ENCODE measurements around the gene CCDC174.

The CCDC174 gene

DNA sequence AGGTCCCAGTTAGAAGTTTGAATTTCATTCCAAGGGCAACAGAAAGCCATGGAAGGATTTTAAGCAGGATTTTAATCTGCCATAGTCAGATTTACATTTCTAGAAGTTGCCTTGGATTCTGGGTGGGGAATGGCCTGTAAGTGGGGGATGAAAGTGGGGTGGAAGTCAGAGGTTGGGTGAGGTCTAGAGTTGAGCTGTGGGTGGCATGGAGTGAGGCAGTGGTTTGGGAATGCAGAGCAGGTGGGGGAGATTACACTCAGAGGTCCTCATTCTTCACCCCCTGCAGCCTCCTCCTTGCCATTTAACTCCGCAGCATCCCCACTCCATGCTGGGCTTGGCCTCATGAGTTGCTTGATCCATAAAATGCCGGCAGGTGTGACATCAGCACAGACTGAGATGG is 32.0 kb upstream of the CCDC174 start:
- Mint-ChIP-seq H3K27me3 (peaks cover 46% of the 10 kb centered on the region), H3K36me3 (no peaks in the 10 kb centered on the region), H3K4me1 (no peaks in the 10 kb centered on the region), H3K4me3 (no peak overlapping the region), H3K27ac (no peak overlapping the region), H3K9me3 (no peaks in the 10 kb centered on the region)
- no peak for ATAC-seq

DNA sequence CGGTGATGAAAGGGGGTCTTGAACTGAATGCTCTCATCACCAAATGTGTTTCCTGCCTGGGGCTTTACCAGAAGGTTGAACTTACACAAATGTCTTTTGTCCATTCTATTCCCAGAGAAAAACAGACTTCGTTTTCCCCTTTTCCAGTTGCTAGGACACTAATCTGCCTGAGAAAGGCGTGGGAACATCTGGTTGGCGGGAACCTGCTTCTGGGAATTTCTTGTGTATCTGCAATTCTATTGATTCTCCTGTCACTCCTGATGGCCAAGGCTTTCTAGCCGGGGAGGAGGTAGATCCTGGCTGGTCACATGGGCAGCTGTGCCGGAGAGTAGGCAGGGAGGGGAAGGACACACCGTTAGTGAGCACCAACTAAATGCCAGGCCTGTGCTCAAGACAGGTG is 31.1 kb upstream of the CCDC174 start:
- Mint-ChIP-seq H3K4me1 (no peaks in the 10 kb centered on the region), H3K27me3 (peaks cover 45% of the 10 kb centered on the region), H3K9me3 (no peaks in the 10 kb centered on the region)

DNA sequence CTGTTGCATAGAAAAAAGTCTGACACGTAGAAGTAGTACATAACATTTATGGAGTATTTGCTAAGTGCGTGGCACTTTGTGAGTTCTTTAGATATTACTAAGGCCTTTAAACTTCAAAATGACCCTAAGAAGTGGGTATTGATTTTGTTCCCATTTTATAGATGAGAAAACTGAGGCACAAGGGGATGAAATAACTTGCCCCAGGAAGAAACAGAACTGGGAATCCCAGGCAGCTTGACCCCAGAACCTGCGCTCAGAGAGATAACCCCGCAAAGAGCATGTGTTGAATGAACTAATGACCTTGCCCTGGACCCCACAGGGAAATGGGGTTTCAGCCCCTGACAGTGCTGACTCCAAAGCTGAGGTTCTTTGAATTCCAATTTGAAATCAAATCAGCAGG is 30.5 kb upstream of the CCDC174 start:
- Mint-ChIP-seq H3K27ac (no peak overlapping the region), H3K27me3 (peaks cover 45% of the 10 kb centered on the region), H3K9me3 (no peaks in the 10 kb centered on the region), H3K36me3 (no peaks in the 10 kb centered on the region), H3K4me1 (no peaks in the 10 kb centered on the region), H3K4me3 (no peak overlapping the region)
- no peak for ATAC-seq

More for the DNA sequence above, 31.1 kb upstream of the CCDC174 start:
- no peak overlapping the region for H3K27ac Mint-ChIP-seq
- ATAC-seq: no peak
- H3K36me3 Mint-ChIP-seq: no peaks in the 10 kb centered on the region
- H3K4me3 Mint-ChIP-seq: no peak overlapping the region

DNA sequence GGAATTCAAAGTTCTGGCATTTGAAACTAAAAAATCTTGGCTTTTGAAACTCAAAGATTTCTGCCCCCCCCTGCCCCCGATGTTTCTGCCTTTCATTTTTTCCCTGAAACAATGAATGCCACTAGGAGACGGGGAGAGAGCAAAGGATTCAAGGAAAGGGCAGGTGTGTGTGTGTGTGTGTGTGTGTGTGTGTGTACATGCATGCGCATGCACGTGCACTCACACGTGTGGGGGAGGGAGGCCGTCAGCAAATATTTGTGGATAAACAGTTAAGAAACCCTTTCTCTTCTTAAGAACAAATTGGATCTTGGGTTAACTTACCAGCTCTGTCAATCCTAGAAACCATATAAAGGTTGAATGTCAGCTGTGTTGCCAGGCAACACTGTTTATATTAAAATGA is 29.2 kb upstream of the CCDC174 start:
- no peaks in the 10 kb centered on the region for H3K36me3 Mint-ChIP-seq
- ATAC-seq: no peak
- H3K9me3 Mint-ChIP-seq: no peaks in the 10 kb centered on the region
- peaks cover 48% of the 10 kb centered on the region for H3K27me3 Mint-ChIP-seq
- no peak overlapping the region for H3K4me3 Mint-ChIP-seq
- H3K27ac Mint-ChIP-seq: no peak overlapping the region
- H3K4me1 Mint-ChIP-seq: no peaks in the 10 kb centered on the region

DNA sequence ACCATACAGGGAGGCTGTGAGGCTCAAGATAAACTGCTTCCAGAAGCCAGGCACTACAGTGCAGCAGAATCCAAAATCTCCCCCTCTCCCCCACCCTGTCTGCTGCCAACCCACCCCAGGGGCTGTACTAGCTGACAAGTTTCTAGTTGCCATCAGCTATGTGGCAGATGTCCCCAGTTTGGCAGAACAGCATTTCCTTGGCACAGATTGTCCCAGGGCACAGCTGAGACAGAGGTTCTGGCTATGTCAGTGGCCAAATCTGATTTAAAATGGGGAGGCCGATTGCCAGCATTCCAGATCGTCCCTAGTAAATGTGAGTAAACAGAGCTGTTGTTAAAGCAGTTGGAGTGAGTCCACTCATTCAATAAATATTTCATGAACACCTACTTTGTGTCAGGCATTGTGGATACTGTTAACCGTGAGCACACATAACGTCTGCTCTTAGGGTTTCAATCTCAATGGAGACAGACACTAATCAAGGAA is 28.0 kb upstream of the CCDC174 start:
- H3K4me1 Mint-ChIP-seq: no peaks in the 10 kb centered on the region
- no peak overlapping the region for H3K4me3 Mint-ChIP-seq
- no peaks in the 10 kb centered on the region for H3K9me3 Mint-ChIP-seq
- no peaks in the 10 kb centered on the region for H3K36me3 Mint-ChIP-seq
- ATAC-seq: no peak
- no peak overlapping the region for H3K27ac Mint-ChIP-seq
- peaks cover 52% of the 10 kb centered on the region for H3K27me3 Mint-ChIP-seq

DNA sequence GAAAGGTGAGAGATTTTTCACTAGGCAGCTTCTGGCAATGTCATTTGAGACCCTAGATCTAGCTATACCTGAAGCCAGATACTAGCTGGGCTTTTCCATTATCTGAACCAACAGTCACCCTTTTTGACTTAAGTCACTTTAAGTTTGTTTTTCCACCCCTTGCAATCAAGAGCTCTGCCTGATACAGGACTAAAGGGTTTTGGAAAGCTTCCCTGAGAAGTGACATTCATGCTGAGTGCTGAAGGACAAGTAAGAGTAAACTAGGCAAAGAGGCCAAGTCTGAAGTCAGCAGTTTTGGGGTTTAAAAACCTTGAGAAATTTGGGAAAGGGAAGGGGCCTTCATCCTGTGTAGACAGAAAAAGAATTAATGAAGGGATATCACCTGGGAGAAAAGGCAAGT is 27.1 kb upstream of the CCDC174 start:
- Mint-ChIP-seq H3K4me1 (no peaks in the 10 kb centered on the region), H3K27me3 (peaks cover 52% of the 10 kb centered on the region), H3K9me3 (no peaks in the 10 kb centered on the region), H3K27ac (no peak overlapping the region), H3K36me3 (no peaks in the 10 kb centered on the region), H3K4me3 (no peak overlapping the region)
- no peak for ATAC-seq

DNA sequence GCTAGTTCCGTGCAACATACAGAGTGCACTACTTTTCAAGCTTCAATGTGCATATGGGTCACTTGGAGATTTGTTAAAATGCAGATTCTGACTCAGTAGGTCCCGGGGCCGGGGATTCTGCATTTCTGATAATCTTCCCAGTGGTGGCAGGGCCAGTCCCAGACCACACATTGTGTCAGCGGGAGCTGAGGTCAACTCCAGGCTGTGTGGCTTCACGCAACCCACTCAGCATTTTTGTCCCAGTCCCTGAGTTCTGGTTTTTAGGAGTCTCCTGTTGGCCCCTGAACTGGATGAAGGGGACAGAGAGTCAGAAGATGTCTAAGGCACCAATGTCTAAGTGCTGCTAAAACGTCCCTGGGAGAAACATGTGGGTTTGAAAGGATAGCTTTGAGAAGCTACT is 26.1 kb upstream of the CCDC174 start:
- Mint-ChIP-seq H3K4me3 (no peak overlapping the region), H3K36me3 (no peaks in the 10 kb centered on the region), H3K27me3 (peaks cover 49% of the 10 kb centered on the region), H3K4me1 (no peaks in the 10 kb centered on the region), H3K9me3 (no peaks in the 10 kb centered on the region), H3K27ac (no peak overlapping the region)
- no peak for ATAC-seq

DNA sequence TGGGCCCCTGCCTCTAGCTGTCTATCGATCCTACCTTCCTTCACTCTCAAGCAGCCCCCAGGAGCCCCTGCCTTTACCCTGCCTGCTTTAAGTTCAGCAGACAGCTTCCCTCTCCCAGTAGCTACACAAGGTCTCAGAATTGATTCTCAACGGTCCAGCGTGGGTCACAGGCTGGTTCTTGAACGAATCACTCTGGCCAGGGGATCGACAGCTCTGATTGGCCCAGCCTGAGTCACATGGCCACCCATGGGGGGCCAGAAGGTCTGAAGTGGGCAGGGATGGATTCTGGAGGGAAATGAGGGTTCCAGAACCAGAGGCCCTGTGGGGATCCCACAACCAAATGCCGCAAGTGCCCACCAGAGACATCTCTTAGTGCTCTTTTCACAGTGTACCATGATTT is 23.7 kb upstream of the CCDC174 start:
- Mint-ChIP-seq H3K4me1 (no peaks in the 10 kb centered on the region), H3K27ac (no peak overlapping the region), H3K4me3 (no peak overlapping the region), H3K27me3 (peaks cover 58% of the 10 kb centered on the region), H3K36me3 (no peaks in the 10 kb centered on the region), H3K9me3 (no peaks in the 10 kb centered on the region)
- no peak for ATAC-seq

DNA sequence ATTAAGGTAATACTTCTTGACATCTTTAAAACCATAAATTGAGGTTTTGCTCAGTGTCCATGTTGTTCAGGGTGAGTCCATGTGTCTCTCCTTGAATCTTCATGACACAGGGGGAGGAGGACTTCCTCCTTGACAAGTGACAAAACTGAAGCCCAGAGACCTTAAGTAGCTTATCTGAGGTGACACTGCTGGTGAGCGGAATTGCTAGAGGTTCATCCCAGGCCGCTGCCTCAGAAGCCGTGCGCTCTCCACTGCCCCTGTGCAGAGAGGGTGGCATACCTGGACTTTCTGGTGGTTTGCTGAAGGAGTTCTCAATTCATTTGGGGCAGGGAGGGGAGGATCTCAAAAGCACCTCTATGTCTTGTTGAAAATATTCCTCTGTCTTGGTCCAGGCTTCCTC is 23.2 kb upstream of the CCDC174 start:
- Mint-ChIP-seq H3K4me3 (no peak overlapping the region), H3K27ac (no peak overlapping the region), H3K27me3 (peaks cover 62% of the 10 kb centered on the region), H3K4me1 (no peaks in the 10 kb centered on the region), H3K36me3 (no peaks in the 10 kb centered on the region), H3K9me3 (no peaks in the 10 kb centered on the region)
- ATAC-seq: no peak

DNA sequence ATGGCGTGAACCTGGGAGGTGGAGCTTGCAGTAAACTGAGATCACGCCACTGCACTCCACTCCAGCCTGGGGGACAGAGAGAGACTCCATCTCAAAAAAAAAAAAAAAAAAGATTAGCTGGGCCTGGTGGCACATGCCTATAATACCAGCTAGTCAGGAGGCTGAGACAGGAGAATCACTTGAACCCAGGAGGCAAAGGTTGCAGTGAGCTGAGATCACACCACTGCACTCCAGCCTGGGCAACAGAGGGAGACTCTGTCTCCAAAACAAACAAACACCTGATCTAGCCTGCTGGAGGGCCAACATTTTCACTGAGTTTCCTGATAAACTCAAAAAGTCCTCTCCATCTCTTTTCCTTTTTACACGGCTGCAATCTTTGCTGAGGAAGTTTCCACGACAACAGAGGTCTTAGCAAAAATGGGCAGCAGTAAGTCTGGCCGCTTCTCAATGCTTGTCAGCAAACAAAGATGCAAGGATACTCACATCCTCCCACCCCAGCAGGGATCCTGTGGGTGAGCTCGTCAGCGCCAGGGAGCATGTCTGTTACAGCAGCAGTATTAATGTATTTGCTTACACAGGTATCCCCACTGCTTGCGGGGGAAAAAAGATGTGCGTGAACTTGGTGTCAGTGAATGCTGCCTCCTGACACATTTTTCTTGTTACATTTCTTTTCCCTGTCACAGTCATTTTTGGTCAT is 21.0 kb upstream of the CCDC174 start:
- Mint-ChIP-seq H3K4me1 (no peaks in the 10 kb centered on the region), H3K27me3 (peaks cover 78% of the 10 kb centered on the region), H3K9me3 (no peaks in the 10 kb centered on the region), H3K36me3 (no peaks in the 10 kb centered on the region), H3K27ac (no peak overlapping the region), H3K4me3 (no peak overlapping the region)
- ATAC-seq: no peak

DNA sequence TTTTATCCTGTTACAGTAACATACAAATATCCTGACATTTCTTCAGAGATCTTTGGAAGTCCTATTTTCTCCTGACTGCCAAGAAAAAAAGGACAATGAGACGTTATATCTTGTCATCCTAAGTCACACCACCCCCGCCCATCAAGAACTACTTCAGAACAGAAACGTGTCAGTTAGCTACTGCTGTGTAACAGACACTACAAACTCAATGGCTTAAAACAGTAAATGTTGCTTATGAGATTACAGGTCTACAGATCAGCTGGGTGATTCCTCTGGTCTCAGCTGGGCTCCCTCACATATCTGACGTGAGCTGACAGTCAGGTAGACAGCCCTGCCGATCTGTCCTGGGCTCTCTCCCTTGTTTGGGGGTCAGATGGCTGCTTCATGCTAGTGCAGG is 20.5 kb upstream of the CCDC174 start:
- H3K4me1 Mint-ChIP-seq: no peaks in the 10 kb centered on the region
- H3K27ac Mint-ChIP-seq: no peak overlapping the region
- H3K4me3 Mint-ChIP-seq: no peak overlapping the region
- no peak for ATAC-seq
- H3K36me3 Mint-ChIP-seq: no peaks in the 10 kb centered on the region
- H3K27me3 Mint-ChIP-seq: peaks cover 76% of the 10 kb centered on the region
- no peaks in the 10 kb centered on the region for H3K9me3 Mint-ChIP-seq

DNA sequence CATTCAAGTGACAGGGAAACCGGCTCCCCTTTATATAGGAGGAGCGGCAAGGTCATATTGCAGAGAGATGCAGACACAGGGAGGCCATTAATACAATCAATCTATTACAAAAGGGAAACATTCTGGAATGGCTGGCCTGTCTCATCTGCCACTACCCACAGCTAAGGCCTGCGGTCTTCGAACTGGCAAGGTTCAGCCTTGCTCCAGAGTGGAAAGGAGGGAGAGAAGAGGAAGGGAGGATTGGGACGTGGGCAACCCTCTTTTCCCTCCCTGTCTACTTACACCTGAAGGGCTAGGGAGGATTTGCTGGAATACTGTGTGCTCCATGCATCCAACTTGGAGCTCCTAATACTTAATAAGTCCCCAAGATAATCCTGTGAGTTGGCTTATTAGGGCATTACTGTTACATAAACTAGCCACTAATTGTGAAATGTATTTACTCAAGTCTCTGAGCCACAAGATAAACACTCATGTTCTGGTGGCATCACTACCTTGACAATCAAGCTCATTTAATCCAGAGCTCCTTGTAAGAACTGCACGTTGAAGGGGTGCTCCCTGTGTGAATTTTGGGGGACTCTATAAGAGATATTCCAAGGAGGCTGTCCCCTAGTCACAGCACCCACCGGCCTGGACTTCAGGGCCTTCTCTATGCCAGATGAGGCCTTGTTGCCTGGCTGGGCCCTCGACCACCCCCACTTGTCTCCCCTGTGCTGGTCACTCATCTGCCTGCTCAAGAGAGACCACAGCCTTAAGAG is 19.7 kb upstream of the CCDC174 start:
- Mint-ChIP-seq H3K4me3 (no peak overlapping the region), H3K27ac (no peak overlapping the region), H3K27me3 (peaks cover 76% of the 10 kb centered on the region), H3K9me3 (no peaks in the 10 kb centered on the region), H3K36me3 (no peaks in the 10 kb centered on the region), H3K4me1 (no peaks in the 10 kb centered on the region)
- no peak for ATAC-seq

DNA sequence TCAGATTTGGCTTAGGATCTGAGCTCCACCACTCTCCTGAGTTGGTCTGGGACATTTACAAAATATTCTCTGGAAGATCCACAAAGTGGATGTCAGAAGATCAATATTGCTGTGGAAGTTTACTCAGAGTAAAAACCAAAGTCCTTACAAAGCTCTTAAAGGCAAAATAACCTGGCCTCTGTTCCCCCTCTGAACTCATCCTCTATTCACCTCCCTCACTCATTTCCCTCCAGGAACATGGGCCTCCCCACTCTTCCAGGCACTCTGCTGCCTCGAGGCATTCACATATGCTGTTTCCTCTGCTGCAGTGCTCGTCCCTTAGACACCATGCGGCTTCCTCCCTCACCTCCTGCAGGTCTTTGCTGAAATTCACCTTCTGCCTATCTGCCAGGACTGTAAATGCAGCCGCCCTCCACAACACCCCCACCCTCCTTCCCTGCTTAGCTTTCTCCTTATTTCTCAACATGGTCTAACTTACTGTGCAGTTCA is 19.1 kb upstream of the CCDC174 start:
- H3K27me3 Mint-ChIP-seq: peaks cover 76% of the 10 kb centered on the region
- no peaks in the 10 kb centered on the region for H3K36me3 Mint-ChIP-seq
- H3K4me1 Mint-ChIP-seq: no peaks in the 10 kb centered on the region
- ATAC-seq: no peak
- no peak overlapping the region for H3K4me3 Mint-ChIP-seq
- no peak overlapping the region for H3K27ac Mint-ChIP-seq
- no peaks in the 10 kb centered on the region for H3K9me3 Mint-ChIP-seq

DNA sequence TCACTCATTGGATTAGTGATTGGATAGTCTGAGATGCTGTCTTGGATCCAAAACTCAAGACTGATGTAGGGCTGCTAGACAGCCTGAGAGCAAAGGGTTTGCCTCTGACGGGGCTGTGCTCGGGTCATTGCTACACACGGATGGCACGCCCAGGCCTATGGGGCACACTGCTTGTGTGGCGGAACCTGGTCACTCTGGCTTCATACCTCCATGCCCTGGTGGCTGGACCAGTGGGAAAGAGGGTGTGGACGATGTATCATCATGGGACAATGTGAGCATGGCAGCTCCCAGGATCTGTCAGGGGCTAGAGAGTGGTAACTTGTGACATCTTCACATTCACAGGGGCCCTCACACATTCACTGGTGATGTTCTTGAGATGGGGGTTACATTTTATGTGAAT is 18.1 kb upstream of the CCDC174 start:
- H3K27ac Mint-ChIP-seq: no peak overlapping the region
- no peaks in the 10 kb centered on the region for H3K4me1 Mint-ChIP-seq
- no peak overlapping the region for H3K4me3 Mint-ChIP-seq
- ATAC-seq: no peak
- H3K27me3 Mint-ChIP-seq: peaks cover 76% of the 10 kb centered on the region
- H3K36me3 Mint-ChIP-seq: no peaks in the 10 kb centered on the region
- no peaks in the 10 kb centered on the region for H3K9me3 Mint-ChIP-seq

DNA sequence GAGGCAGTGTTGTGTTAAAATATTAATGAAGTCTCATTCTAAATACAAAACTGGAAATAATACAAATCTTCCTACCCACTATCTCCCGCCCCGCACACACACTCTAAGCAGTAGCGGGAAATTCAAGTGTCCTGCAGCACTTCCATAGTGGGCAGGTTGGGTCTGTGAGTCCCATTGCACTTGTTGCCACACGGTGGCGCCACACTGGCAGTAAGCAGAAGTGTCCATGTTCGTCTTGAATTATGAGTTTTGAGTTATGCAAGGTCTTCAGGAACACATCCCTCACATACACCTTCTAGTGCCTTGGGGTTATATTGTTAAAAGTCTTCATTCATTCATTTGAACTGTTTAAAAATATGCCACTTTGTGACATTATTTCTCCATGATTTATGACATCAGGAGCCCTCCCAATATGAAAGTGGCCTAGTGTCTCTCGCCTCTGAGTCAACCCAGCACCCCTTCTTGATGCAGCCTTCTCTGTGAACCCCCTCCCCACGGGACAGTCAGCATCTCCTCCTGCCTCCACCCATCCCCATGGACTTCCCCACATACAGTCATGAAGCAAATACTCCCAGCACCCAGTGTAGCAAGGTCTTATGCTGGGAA is 17.6 kb upstream of the CCDC174 start:
- Mint-ChIP-seq H3K36me3 (no peaks in the 10 kb centered on the region), H3K4me1 (no peaks in the 10 kb centered on the region), H3K9me3 (no peaks in the 10 kb centered on the region), H3K27me3 (peaks cover 76% of the 10 kb centered on the region), H3K4me3 (no peak overlapping the region), H3K27ac (no peak overlapping the region)
- peak; percentile 62 for ATAC-seq
